ENCODE data around the gene UBAP2L. TPM values are rescaled to one million over a fixed set of nuclear protein-coding genes. Genes with fewer than 3 reads are reported as not detected.
"Not testable (repeated sequence)": the region's sequence is repeated elsewhere in the genome, so short reads cannot be mapped to it uniquely, and the experiment has no call there.

Gene UBAP2L
- total RNA-seq, 1 donor: 88.3 TPM

DNA sequence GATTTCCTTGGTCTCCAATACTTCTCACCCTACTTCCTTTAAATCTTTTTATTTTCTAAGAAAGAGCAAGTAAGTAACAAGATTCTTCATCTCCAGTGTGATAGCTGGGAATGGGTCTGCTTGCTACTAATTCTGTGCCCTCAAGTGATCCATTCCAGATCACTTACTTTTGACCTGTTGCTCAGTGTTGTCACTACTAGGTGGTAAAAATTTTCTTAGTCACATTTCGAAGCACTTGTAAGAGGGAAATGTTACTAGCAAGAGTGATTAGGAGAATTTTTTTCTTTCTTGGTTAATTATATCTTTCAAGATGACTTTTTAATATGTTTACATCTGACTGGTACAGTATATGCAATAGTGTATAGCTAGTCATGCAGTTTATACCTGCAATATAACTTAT is 2.2 kb downstream of the UBAP2L start:
- peaks cover 43% of the 10 kb centered on the region for H3K36me3 ChIP-seq (ENCODE audit: insufficient read depth, low read length)
- no peaks in the 10 kb centered on the region for H3K9me3 ChIP-seq (ENCODE audit: low read depth, low read length)
- no peak for DNase-seq (ENCODE audit: insufficient read length, low spot score, missing footprints)
- H3K4me2 ChIP-seq (ENCODE audit: insufficient read depth, low read length): peak overlapping the region; percentile 78
- peaks cover 59% of the 10 kb centered on the region for H4K20me1 ChIP-seq (ENCODE audit: insufficient read depth, low read length)
- peak overlapping the region; percentile 93 for H3K27ac ChIP-seq (ENCODE audit: low read depth, low read length)
- peak overlapping the region; percentile 96 for H3K4me3 ChIP-seq (ENCODE audit: insufficient read depth, low read length)
- no peak overlapping the region for H2AFZ ChIP-seq (ENCODE audit: low read length)
- peaks cover 37% of the 10 kb centered on the region for H3K4me1 ChIP-seq (ENCODE audit: insufficient read depth, low read length)
- no peaks in the 10 kb centered on the region for H3K27me3 ChIP-seq (ENCODE audit: insufficient read depth, low read length)
- H3K79me2 ChIP-seq (ENCODE audit: insufficient read depth, low read length): peaks cover 94% of the 10 kb centered on the region
- TF ChIP-seq, protein P1, sequence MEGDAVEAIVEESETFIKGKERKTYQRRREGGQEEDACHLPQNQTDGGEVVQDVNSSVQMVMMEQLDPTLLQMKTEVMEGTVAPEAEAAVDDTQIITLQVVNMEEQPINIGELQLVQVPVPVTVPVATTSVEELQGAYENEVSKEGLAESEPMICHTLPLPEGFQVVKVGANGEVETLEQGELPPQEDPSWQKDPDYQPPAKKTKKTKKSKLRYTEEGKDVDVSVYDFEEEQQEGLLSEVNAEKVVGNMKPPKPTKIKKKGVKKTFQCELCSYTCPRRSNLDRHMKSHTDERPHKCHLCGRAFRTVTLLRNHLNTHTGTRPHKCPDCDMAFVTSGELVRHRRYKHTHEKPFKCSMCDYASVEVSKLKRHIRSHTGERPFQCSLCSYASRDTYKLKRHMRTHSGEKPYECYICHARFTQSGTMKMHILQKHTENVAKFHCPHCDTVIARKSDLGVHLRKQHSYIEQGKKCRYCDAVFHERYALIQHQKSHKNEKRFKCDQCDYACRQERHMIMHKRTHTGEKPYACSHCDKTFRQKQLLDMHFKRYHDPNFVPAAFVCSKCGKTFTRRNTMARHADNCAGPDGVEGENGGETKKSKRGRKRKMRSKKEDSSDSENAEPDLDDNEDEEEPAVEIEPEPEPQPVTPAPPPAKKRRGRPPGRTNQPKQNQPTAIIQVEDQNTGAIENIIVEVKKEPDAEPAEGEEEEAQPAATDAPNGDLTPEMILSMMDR (IDR thresholded peaks at IDR 0.05; ENCODE audit: extremely low read depth, low read depth, low read length): no peak

DNA sequence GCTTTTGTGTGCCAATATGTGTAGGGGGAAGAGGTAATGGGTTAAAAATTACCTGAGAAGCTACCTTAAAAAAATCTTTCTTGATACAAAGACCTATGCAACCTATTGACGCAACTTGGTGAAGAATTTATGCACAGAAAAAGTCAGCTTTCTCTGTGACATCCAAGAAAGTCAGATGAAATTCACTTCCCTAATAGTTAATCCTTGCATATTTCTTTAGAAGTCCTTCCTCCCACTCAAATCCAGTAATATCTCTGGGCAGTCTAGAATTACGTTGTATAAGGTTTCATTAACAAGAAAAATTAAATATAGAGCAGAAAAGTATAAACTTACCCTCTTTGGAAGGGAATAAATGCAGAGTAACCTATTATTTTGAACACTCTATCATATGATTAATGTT is 2.9 kb downstream of the UBAP2L start:
- Histone ChIP-seq H3K9me3 (ENCODE audit: low read depth, low read length) (no peaks in the 10 kb centered on the region), H3K4me3 (ENCODE audit: insufficient read depth, low read length) (no peak overlapping the region), H3K79me2 (ENCODE audit: insufficient read depth, low read length) (peaks cover 93% of the 10 kb centered on the region), H4K20me1 (ENCODE audit: insufficient read depth, low read length) (peaks cover 53% of the 10 kb centered on the region), H3K27me3 (ENCODE audit: insufficient read depth, low read length) (no peaks in the 10 kb centered on the region), H3K4me2 (ENCODE audit: insufficient read depth, low read length) (peak overlapping the region; percentile 78), H3K4me1 (ENCODE audit: insufficient read depth, low read length) (peaks cover 32% of the 10 kb centered on the region), H3K36me3 (ENCODE audit: insufficient read depth, low read length) (peaks cover 42% of the 10 kb centered on the region), H2AFZ (ENCODE audit: low read length) (no peak overlapping the region), H3K27ac (ENCODE audit: low read depth, low read length) (peak overlapping the region; percentile 93)
- TF ChIP-seq, protein P1 (IDR thresholded peaks at IDR 0.05; ENCODE audit: extremely low read depth, low read depth, low read length): no peak
- DNase-seq (ENCODE audit: insufficient read length, low spot score, missing footprints): no peak

DNA sequence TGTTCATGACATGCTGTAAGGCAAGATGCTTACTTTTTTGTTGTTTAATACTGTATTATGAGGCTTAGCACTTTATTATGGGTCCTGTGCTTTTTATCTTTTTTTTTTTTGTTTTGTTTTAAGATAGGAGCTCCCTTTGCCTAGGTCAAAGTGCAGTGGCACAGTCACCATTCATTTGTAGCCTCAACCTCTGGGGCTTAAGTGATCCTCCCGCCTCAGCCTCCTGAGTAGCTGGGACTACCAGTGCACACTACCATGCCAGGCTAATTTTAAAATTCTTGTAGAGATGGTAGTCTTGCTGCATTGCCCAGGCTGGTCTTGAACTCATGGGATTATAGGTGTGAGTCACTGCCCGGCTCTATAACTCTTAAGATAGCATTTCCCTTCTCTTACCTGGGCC is 4.6 kb downstream of the UBAP2L start:
- Histone ChIP-seq H3K9me3 (ENCODE audit: low read depth, low read length) (no peaks in the 10 kb centered on the region), H3K4me3 (ENCODE audit: insufficient read depth, low read length) (no peak overlapping the region), H4K20me1 (ENCODE audit: insufficient read depth, low read length) (peaks cover 52% of the 10 kb centered on the region), H3K4me2 (ENCODE audit: insufficient read depth, low read length) (no peak overlapping the region), H2AFZ (ENCODE audit: low read length) (no peak overlapping the region), H3K36me3 (ENCODE audit: insufficient read depth, low read length) (peaks cover 54% of the 10 kb centered on the region), H3K4me1 (ENCODE audit: insufficient read depth, low read length) (peaks cover 22% of the 10 kb centered on the region), H3K27ac (ENCODE audit: low read depth, low read length) (no peak overlapping the region), H3K79me2 (ENCODE audit: insufficient read depth, low read length) (peaks cover 93% of the 10 kb centered on the region), H3K27me3 (ENCODE audit: insufficient read depth, low read length) (no peaks in the 10 kb centered on the region)
- TF ChIP-seq, protein P1 (IDR thresholded peaks at IDR 0.05; ENCODE audit: extremely low read depth, low read depth, low read length): no peak
- DNase-seq (ENCODE audit: insufficient read length, low spot score, missing footprints): no peak

DNA sequence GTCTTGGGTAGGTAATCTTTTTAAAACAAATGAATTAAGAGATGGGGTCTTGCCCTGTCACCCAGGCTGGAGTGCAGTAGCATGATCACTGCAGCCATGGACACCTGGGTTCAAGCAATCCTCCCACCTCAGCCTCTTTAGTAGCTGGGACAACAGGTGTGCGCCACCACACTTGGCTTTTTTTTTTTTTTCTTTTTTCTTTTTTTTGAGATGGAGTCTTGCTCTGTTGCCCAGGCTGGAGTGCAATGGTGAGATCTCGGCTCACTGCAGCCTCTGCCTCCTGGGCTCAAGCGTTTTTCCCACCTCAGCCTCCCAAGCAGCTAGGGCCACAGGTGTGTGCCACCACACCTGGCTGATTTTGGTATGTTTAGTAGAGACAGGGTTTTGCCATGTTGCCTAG is 10.4 kb downstream of the UBAP2L start:
- H3K4me2 ChIP-seq (ENCODE audit: insufficient read depth, low read length); DNase-seq (ENCODE audit: insufficient read length, low spot score, missing footprints); H3K27ac ChIP-seq (ENCODE audit: low read depth, low read length); H3K27me3 ChIP-seq (ENCODE audit: insufficient read depth, low read length); H2AFZ ChIP-seq (ENCODE audit: low read length); H3K4me3 ChIP-seq (ENCODE audit: insufficient read depth, low read length); H3K4me1 ChIP-seq (ENCODE audit: insufficient read depth, low read length); H3K9me3 ChIP-seq (ENCODE audit: low read depth, low read length): not testable (repeated sequence)
- peaks cover 95% of the 10 kb centered on the region for H3K79me2 ChIP-seq (ENCODE audit: insufficient read depth, low read length)
- peaks cover 34% of the 10 kb centered on the region for H4K20me1 ChIP-seq (ENCODE audit: insufficient read depth, low read length)
- peaks cover 87% of the 10 kb centered on the region for H3K36me3 ChIP-seq (ENCODE audit: insufficient read depth, low read length)

DNA sequence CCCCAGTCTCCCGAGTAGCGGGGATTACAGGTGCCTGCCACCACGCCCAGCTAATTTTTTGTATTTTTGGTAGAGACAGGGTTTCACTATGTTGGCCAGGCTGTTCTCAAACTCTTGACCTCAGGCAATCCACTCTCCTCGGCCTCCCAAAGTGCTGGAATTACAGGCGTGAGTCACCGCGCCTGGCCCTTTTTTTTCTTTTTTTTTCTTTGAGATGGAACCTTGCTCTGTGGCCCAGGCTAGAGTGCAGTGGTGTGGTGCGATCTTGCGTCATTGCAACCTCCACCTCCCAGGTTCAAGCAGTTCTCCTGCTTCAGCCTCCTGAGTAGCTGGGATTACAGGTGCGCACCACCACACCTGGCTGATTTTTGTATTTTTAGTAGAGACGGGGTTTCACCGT is 12.4 kb downstream of the UBAP2L start:
- not testable (repeated sequence) for H3K27me3 ChIP-seq (ENCODE audit: insufficient read depth, low read length); H3K4me3 ChIP-seq (ENCODE audit: insufficient read depth, low read length); H3K4me1 ChIP-seq (ENCODE audit: insufficient read depth, low read length); DNase-seq (ENCODE audit: insufficient read length, low spot score, missing footprints); H3K27ac ChIP-seq (ENCODE audit: low read depth, low read length); H3K9me3 ChIP-seq (ENCODE audit: low read depth, low read length); H3K4me2 ChIP-seq (ENCODE audit: insufficient read depth, low read length); H2AFZ ChIP-seq (ENCODE audit: low read length)
- Histone ChIP-seq H3K79me2 (ENCODE audit: insufficient read depth, low read length) (peaks cover 95% of the 10 kb centered on the region), H4K20me1 (ENCODE audit: insufficient read depth, low read length) (peaks cover 35% of the 10 kb centered on the region), H3K36me3 (ENCODE audit: insufficient read depth, low read length) (peaks cover 88% of the 10 kb centered on the region)
